GM19193 (cell line): ENCODE data around the gene MGLL.

Experiments
- POLR2A ChIP-seq: IDR thresholded peaks from 4 replicates; pipeline ENCODE4 v1.6.1; 2011; ENCODE audit not compliant: insufficient read depth, insufficient read length; ENCODE audit errors: extremely low read depth

The MGLL gene

GRCh38 chr3:127789990-127790881 is 32.1 kb downstream of the MGLL start:
- no peak for TF ChIP-seq POLR2A

- TF ChIP-seq POLR2A: no peak
These were observed 33.3 kb downstream of the MGLL start for GRCh38 chr3:127789051-127789450.

GRCh38 chr3:127788451-127788909 is 33.8 kb downstream of the MGLL start:
- no peak for TF ChIP-seq POLR2A

- no peak for TF ChIP-seq POLR2A
These were observed 34.5 kb downstream of the MGLL start for GRCh38 chr3:127787571-127788365.

- no peak for TF ChIP-seq POLR2A
These were observed 35.2 kb downstream of the MGLL start for GRCh38 chr3:127787071-127787490.

GRCh38 chr3:127786353-127787070 is 35.8 kb downstream of the MGLL start:
- TF ChIP-seq POLR2A: no peak

- TF ChIP-seq POLR2A: no peak
These were observed 36.5 kb downstream of the MGLL start for GRCh38 chr3:127785711-127786265.

GRCh38 chr3:127784865-127785710 is 37.2 kb downstream of the MGLL start:
- no peak for TF ChIP-seq POLR2A

- no peak for TF ChIP-seq POLR2A
These were observed 38.0 kb downstream of the MGLL start for GRCh38 chr3:127784283-127784682.

GRCh38 chr3:127783642-127784160 is 38.6 kb downstream of the MGLL start:
- no peak for TF ChIP-seq POLR2A

- no peak for TF ChIP-seq POLR2A
These were observed 39.1 kb downstream of the MGLL start for GRCh38 chr3:127783166-127783565.

GRCh38 chr3:127781411-127782001 is 40.8 kb downstream of the MGLL start:
- no peak for TF ChIP-seq POLR2A
